GM23338 (cell line): ENCODE results near the gene TNNI2. TPM values are rescaled to one million over a fixed set of nuclear protein-coding genes. Genes with fewer than 3 reads are reported as not detected.

Source experiments
- ATAC-seq: fragments of 200-7000 bp; cut with Tn5 transposase; 3 replicates; pipeline ENCODE4 v1.9.1; 2020
- DNase-seq: peaks from one replicate; pipeline ENCODE4 v3.0.0-alpha.2; 2015; ENCODE audit warnings: low spot score
- H2AFZ ChIP-seq: fragments of 200-600 bp; sonication (generic); 2 replicates; pipeline ENCODE4 v1.8.0; 2016; ENCODE audit warnings: antibody characterized with exemption, mild to moderate bottlenecking, moderate library complexity
- H3F3A ChIP-seq: fragments of 200-600 bp; sonication (generic); replicated peaks from 2 replicates; pipeline ENCODE4 v1.8.0; 2017; ENCODE audit warnings: antibody characterized with exemption, mixed run types, low read depth
- H3K27ac ChIP-seq: fragments of 200-600 bp; sonication (generic); 2 replicates; pipeline ENCODE4 v1.6.1; 2016; ENCODE audit warnings: low read depth
- H3K27me3 ChIP-seq: fragments of 200-600 bp; sonication (generic); 2 replicates; pipeline ENCODE4 v1.8.0; 2016; ENCODE audit warnings: mild to moderate bottlenecking, mixed run types, moderate library complexity; ENCODE audit not compliant: insufficient read depth
- H3K36me3 ChIP-seq: fragments of 200-600 bp; sonication (generic); 2 replicates; pipeline ENCODE4 v1.8.0; 2016; ENCODE audit warnings: mild to moderate bottlenecking; ENCODE audit not compliant: insufficient read depth
- H3K4me1 ChIP-seq: fragments of 200-600 bp; sonication (generic); 2 replicates; pipeline ENCODE4 v1.8.0; 2016; ENCODE audit warnings: mild to moderate bottlenecking, moderate library complexity; ENCODE audit not compliant: insufficient read depth
- H3K4me2 ChIP-seq: fragments of 200-600 bp; sonication (generic); 2 replicates; pipeline ENCODE4 v1.7.1; 2017; ENCODE audit warnings: mixed run types
- H3K4me3 ChIP-seq: fragments of 200-600 bp; sonication (generic); 2 replicates; pipeline ENCODE4 v1.6.1; 2016; ENCODE audit warnings: mixed run types
- H3K79me2 ChIP-seq: fragments of 200-600 bp; sonication (generic); replicated peaks from 2 replicates; pipeline ENCODE4 v1.8.0; 2017; ENCODE audit warnings: mild to moderate bottlenecking; ENCODE audit not compliant: insufficient read depth
- H3K9me2 ChIP-seq: fragments of 200-600 bp; sonication (generic); 2 replicates; pipeline ENCODE4 v1.8.0; 2017; ENCODE audit not compliant: insufficient read depth
- H4K20me1 ChIP-seq: fragments of 200-600 bp; sonication (generic); replicated peaks from 2 replicates; pipeline ENCODE4 v1.8.0; 2017; ENCODE audit warnings: mild to moderate bottlenecking; ENCODE audit not compliant: insufficient read depth
- H3K27ac Mint-ChIP-seq: 2 replicates; pipeline ENCODE4 v1.8.0; 2020; ENCODE audit warnings: inconsistent platforms, mild to moderate bottlenecking, moderate library complexity, mixed read lengths
- H3K27me3 Mint-ChIP-seq: 3 replicates; pipeline ENCODE4 v1.8.0; 2022; ENCODE audit warnings: low read depth, mild to moderate bottlenecking, moderate library complexity, mixed read lengths, inconsistent platforms; ENCODE audit not compliant: insufficient read depth, poor library complexity
- H3K36me3 Mint-ChIP-seq: 3 replicates; pipeline ENCODE4 v1.8.0; 2021; ENCODE audit warnings: low read depth, mild to moderate bottlenecking, inconsistent platforms, moderate library complexity, mixed read lengths
- H3K4me1 Mint-ChIP-seq: 3 replicates; pipeline ENCODE4 v1.8.0; 2020; ENCODE audit warnings: mild to moderate bottlenecking, inconsistent platforms, mixed read lengths
- H3K4me3 Mint-ChIP-seq: 3 replicates; pipeline ENCODE4 v1.8.0; 2021; ENCODE audit warnings: moderate library complexity, mild to moderate bottlenecking, inconsistent platforms, mixed read lengths
- H3K9me3 Mint-ChIP-seq: 3 replicates; pipeline ENCODE4 v1.8.0; 2020; ENCODE audit warnings: moderate library complexity, mild to moderate bottlenecking, inconsistent platforms, mixed read lengths
- CREB1 ChIP-seq: fragments of 250-450 bp; sonication (Bioruptor Pico); IDR thresholded peaks from 2 replicates; pipeline ENCODE4 v1.5.0; 2020; ENCODE audit warnings: low read depth, mild to moderate bottlenecking, moderate library complexity
- EZH2 ChIP-seq: fragments of 200-600 bp; sonication (generic); IDR thresholded peaks from one replicate; pipeline ENCODE4 v1.8.0; 2017; ENCODE audit warnings: antibody characterized with exemption, mild to moderate bottlenecking, low read depth; ENCODE audit not compliant: unreplicated experiment
- EZH2phosphoT487 ChIP-seq: fragments of 200-600 bp; sonication (generic); IDR thresholded peaks from one replicate; pipeline ENCODE4 v1.8.1; 2018; ENCODE audit warnings: antibody characterized with exemption; ENCODE audit not compliant: unreplicated experiment
- JUNB ChIP-seq: IDR thresholded peaks from one replicate; pipeline ENCODE4 v1.6.1; 2016; ENCODE audit warnings: antibody characterized with exemption; ENCODE audit not compliant: unreplicated experiment
- NANOG ChIP-seq: IDR thresholded peaks from 2 replicates; pipeline ENCODE4 v1.6.1; 2016; ENCODE audit warnings: antibody characterized with exemption, borderline replicate concordance
- POLR2AphosphoS5 ChIP-seq: IDR thresholded peaks from 2 replicates; pipeline ENCODE4 v1.6.1; 2016; ENCODE audit warnings: antibody characterized with exemption, low read depth
- STAT1 ChIP-seq: IDR thresholded peaks from one replicate; pipeline ENCODE4 v1.6.1; 2016; ENCODE audit warnings: antibody characterized with exemption; ENCODE audit not compliant: unreplicated experiment
- ZNF114 ChIP-seq: fragments of 250-450 bp; sonication (Bioruptor Pico); IDR thresholded peaks from 2 replicates; pipeline ENCODE4 v1.5.0; 2020; ENCODE audit warnings: mild to moderate bottlenecking, moderate library complexity
- ZNF331 ChIP-seq: fragments of 250-450 bp; sonication (Bioruptor Pico); IDR thresholded peaks from 2 replicates; pipeline ENCODE4 v1.5.0; 2020; ENCODE audit warnings: low read depth, mild to moderate bottlenecking, moderate library complexity
- polyA plus RNA-seq: library from polyadenylated mRNA; unstranded; fragments of >200 nt; fragmentation: Nextera tagmentation; extraction: Ambion mirVana; gene quantifications from 2 replicates; pipeline ENCODE4 v1.2.1, GENCODE V29; 2016
- total RNA-seq: library from RNA; depleted of rRNA; stranded (reverse); fragments of >200 nt; shearing (Covaris generic); gene quantifications from 2 replicates; pipeline ENCODE4 v1.2.3, GENCODE V29; 2014
- TF ChIP-seq, protein P1 (sequence below): IDR thresholded peaks from one replicate; pipeline ENCODE4 v1.6.1; 2018; ENCODE audit warnings: antibody characterized with exemption; ENCODE audit not compliant: unreplicated experiment
- TF ChIP-seq, protein P2 (sequence below): IDR thresholded peaks from 2 replicates; pipeline ENCODE4 v1.6.1; 2016; ENCODE audit warnings: antibody characterized with exemption
- TF ChIP-seq, protein P3 (sequence below), 2 experiments: fragments of 200-600 bp in 1 of 2; sonication (generic) in 1 of 2; conservative IDR thresholded peaks; 2 replicates each; pipeline versions ENCODE4 v1.5.1 to v1.6.1; 2016 to 2017; ENCODE audit warnings: antibody characterized with exemption in 2 of 2, low read depth in 2 of 2, mild to moderate bottlenecking in 2 of 2, moderate library complexity in 1 of 2

TNNI2 gene
- total and polyA plus RNA-seq, 2 experiments from 2014 or later = not detected

DNA sequence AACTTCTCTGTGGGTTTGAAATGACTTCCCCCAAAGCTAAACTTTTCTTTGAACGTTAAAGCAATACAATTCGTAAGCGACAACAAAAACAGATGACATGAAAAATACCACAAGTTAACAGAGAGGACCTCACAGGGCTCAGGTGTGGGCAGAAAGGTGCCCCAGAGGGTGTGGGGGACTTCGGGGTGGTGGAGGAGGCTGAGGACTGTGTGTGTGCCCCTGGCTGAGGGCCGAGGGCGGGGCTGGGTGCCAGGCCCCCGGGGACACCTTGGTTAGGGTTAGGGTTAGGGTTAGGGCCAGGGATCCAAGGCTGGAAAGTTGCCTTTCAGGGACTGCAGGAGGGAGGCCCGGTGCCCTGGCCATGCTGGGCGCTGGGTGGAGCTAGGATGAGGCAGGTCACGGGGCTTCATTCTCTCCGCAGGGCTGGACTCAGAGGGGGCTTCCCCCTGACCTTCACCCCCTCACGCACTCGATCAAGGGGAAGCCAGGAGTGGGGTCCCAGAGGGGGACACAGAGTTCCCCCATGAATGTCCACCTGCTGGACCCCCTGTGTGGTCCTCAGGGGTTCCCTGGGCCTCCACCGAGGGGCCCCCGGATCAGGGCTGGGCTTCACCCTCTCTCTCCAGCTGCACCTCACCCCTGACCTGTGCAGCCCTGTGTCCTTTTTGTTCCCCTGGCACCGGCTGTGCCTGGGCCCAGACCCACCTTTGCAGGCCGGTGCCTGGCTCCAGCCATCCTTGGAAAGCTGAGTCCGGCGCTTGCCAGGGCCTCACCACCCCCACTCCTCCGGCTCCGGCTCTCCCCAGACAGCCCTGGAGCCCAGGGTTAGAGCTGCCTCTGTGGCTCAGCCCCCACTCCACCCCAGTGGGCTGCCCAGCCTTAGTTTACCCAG, 7.0 kb downstream of the TNNI2 start (continued):
- no peak for TF ChIP-seq CREB1 (CRISPR knock-in tag)
- TF ChIP-seq, protein P1, sequence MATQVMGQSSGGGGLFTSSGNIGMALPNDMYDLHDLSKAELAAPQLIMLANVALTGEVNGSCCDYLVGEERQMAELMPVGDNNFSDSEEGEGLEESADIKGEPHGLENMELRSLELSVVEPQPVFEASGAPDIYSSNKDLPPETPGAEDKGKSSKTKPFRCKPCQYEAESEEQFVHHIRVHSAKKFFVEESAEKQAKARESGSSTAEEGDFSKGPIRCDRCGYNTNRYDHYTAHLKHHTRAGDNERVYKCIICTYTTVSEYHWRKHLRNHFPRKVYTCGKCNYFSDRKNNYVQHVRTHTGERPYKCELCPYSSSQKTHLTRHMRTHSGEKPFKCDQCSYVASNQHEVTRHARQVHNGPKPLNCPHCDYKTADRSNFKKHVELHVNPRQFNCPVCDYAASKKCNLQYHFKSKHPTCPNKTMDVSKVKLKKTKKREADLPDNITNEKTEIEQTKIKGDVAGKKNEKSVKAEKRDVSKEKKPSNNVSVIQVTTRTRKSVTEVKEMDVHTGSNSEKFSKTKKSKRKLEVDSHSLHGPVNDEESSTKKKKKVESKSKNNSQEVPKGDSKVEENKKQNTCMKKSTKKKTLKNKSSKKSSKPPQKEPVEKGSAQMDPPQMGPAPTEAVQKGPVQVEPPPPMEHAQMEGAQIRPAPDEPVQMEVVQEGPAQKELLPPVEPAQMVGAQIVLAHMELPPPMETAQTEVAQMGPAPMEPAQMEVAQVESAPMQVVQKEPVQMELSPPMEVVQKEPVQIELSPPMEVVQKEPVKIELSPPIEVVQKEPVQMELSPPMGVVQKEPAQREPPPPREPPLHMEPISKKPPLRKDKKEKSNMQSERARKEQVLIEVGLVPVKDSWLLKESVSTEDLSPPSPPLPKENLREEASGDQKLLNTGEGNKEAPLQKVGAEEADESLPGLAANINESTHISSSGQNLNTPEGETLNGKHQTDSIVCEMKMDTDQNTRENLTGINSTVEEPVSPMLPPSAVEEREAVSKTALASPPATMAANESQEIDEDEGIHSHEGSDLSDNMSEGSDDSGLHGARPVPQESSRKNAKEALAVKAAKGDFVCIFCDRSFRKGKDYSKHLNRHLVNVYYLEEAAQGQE = no peak
- TF ChIP-seq, protein P2, sequence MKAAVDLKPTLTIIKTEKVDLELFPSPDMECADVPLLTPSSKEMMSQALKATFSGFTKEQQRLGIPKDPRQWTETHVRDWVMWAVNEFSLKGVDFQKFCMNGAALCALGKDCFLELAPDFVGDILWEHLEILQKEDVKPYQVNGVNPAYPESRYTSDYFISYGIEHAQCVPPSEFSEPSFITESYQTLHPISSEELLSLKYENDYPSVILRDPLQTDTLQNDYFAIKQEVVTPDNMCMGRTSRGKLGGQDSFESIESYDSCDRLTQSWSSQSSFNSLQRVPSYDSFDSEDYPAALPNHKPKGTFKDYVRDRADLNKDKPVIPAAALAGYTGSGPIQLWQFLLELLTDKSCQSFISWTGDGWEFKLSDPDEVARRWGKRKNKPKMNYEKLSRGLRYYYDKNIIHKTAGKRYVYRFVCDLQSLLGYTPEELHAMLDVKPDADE = no peak
- TF ChIP-seq, protein P3, sequence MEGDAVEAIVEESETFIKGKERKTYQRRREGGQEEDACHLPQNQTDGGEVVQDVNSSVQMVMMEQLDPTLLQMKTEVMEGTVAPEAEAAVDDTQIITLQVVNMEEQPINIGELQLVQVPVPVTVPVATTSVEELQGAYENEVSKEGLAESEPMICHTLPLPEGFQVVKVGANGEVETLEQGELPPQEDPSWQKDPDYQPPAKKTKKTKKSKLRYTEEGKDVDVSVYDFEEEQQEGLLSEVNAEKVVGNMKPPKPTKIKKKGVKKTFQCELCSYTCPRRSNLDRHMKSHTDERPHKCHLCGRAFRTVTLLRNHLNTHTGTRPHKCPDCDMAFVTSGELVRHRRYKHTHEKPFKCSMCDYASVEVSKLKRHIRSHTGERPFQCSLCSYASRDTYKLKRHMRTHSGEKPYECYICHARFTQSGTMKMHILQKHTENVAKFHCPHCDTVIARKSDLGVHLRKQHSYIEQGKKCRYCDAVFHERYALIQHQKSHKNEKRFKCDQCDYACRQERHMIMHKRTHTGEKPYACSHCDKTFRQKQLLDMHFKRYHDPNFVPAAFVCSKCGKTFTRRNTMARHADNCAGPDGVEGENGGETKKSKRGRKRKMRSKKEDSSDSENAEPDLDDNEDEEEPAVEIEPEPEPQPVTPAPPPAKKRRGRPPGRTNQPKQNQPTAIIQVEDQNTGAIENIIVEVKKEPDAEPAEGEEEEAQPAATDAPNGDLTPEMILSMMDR (conservative IDR thresholded peaks at IDR 0.05; ENCODE audit: low read depth in 2 of 2) = no peak
- TF ChIP-seq EZH2 = no peak
- TF ChIP-seq ZNF114 (CRISPR knock-in tag) = no peak
- TF ChIP-seq EZH2phosphoT487 = no peak
- TF ChIP-seq JUNB = no peak
- TF ChIP-seq ZNF331 = no peak
- TF ChIP-seq NANOG = no peak
- TF ChIP-seq STAT1 = no peak

DNA sequence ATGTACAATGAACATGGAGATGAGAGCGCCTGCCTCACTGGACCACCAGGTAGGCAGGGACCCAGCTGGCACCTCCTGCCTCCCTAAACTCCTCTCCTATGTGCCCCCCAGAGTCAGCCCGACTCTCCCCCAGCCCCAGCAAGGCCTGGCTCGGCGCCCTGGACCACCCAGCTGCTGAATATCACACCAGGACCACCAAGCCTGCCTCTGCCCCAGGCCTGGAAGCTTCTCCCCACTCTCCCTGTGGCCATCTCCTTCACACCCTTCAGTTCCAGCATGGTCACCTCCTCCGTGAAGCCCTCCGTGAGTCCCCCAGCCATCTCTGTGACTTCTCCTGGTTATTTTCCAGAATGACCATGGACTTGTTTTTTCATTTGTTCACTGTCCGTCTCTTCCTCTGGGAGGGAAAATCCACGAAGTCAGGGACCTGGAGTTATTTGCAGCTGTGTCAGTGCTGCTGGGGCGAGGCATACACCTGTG, 7.7 kb downstream of the TNNI2 start:
- Mint-ChIP-seq H3K27ac (no peak overlapping the region; the same call in 1 of the 2 replicates), H3K4me1 (no peaks in the 10 kb centered on the region)
- TF ChIP-seq POLR2AphosphoS5 = no peak
- TF ChIP-seq JUNB = no peak
- TF ChIP-seq NANOG = no peak
- TF ChIP-seq STAT1 = no peak
- no peak for TF ChIP-seq ZNF114 (CRISPR knock-in tag)
- TF ChIP-seq, protein P3 (conservative IDR thresholded peaks at IDR 0.05; ENCODE audit: low read depth in 2 of 2) = no peak
- no peak for TF ChIP-seq EZH2phosphoT487

More for the DNA sequence above, 7.7 kb downstream of the TNNI2 start:
- H3K27me3 Mint-ChIP-seq = peaks cover 12% of the 10 kb centered on the region
- Histone ChIP-seq H2AFZ (no peak overlapping the region), H3K4me2 (no peak overlapping the region), H3K27ac (no peak overlapping the region), H4K20me1 (no peaks in the 10 kb centered on the region), H3K27me3 (no peaks in the 10 kb centered on the region), H3K79me2 (no peaks in the 10 kb centered on the region), H3F3A (no peaks in the 10 kb centered on the region), H3K4me3 (no peak overlapping the region), H3K36me3 (no peaks in the 10 kb centered on the region), H3K4me1 (no peaks in the 10 kb centered on the region), H3K9me2 (no peaks in the 10 kb centered on the region)
- no peak for ATAC-seq
- no peak overlapping the region for H3K4me3 Mint-ChIP-seq
- H3K36me3 Mint-ChIP-seq = no peaks in the 10 kb centered on the region
- no peaks in the 10 kb centered on the region; the same call in 2 of the 3 replicates for H3K9me3 Mint-ChIP-seq
- DNase-seq = no peak
